GM18861 (cell line): Measurements from ENCODE around the gene GPR61.

Source experiments
- ATAC-seq: cut with Tn5 transposase; IDR thresholded peaks from one replicate; pipeline ENCODE4 v1.9.1; 2021; ENCODE audit not compliant: unreplicated experiment

GPR61 gene

GRCh38 chr1:109539676-109540075 is at the start of gene GPR61:
Gene GPR61 (plus strand): TSS chr1:109539872. CDS start chr1:109543023, 3,151 bp downstream.
- no peak for ATAC-seq

GRCh38 chr1:109490029-109490933 is 49.4 kb upstream of the GPR61 start:
- ATAC-seq = peak; percentile 29

GRCh38 chr1:109490934-109491302 is 48.8 kb upstream of the GPR61 start:
- no peak for ATAC-seq

DNA sequence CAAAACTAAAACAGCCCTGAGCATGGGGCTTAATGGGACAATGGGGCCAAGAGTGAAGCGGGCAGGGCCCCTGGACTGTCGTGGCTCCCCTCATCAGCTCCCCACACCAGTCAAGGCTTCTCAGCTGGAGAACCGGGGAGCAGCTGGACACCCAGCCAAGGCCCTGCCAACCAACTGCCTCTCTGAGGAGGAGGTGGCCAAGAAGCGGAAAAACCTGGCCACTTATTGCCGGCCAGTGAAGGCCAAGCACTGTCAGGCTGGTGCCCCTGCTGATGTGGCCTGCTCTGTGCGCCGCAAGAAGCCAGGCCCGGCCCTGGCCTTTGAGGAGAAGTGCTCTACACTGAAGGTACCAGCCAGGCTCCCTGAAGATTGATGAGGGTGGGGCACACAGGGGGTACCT is 48.3 kb upstream of the GPR61 start:
- no peak for ATAC-seq

DNA sequence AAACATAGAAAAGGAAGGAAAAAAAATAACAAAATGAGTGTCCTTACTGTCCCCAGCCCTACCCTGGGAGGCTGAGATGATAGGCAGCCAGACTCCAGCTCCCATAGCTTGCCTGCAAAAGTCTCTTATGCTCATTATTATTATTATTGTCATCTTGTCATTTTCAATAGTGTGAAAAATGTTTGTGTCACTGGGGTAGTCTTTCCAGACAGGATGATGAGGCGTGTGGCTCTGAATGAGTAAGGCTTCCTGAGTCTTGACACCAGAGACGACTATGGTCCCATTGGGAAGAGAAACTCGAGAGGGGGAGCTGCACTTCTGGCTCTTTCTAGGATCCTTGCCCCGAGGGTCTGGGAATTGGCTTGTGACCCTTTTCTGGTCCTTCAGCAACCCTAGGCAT is 46.9 kb upstream of the GPR61 start:
- ATAC-seq = no peak

DNA sequence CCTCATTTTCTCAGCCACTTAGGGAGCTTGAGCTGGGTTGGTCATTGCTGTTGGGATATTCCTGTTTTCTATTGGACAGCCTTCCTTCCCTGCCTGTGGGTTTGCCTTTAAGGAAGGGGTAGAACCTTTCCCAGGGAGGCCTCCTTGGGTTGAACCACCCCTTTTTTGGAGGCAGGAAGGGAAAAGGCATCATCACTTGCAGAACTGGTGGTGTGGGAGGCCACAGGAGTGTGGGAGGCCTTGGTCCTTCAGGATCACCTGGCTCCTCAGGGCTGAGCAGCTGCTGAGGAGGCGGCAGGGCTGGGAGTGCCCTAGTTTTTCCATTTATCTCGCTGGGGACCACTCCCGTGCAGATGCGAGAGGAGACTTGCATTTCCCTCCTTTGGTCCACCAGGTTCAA is 46.4 kb upstream of the GPR61 start:
- no peak for ATAC-seq

GRCh38 chr1:109493805-109494539 is 45.7 kb upstream of the GPR61 start, which contains the start of gene CYB561D1:
Gene CYB561D1 (plus strand): TSS chr1:109494094. CDS start chr1:109494140, 46 bp downstream.
- peak; percentile 86 for ATAC-seq

DNA sequence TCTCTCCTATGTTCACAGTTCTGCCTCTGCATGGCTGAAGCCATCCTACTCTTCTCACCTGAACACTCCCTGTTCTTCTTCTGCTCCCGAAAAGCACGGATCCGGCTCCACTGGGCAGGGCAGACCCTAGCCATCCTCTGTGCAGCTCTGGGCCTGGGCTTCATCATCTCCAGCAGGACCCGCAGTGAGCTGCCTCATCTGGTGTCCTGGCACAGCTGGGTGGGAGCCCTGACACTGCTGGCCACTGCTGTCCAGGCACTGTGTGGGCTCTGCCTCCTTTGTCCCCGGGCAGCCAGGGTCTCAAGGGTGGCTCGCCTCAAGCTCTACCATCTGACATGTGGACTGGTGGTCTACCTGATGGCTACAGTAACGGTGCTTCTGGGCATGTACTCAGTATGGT is 43.9 kb upstream of the GPR61 start:
- ATAC-seq = no peak

DNA sequence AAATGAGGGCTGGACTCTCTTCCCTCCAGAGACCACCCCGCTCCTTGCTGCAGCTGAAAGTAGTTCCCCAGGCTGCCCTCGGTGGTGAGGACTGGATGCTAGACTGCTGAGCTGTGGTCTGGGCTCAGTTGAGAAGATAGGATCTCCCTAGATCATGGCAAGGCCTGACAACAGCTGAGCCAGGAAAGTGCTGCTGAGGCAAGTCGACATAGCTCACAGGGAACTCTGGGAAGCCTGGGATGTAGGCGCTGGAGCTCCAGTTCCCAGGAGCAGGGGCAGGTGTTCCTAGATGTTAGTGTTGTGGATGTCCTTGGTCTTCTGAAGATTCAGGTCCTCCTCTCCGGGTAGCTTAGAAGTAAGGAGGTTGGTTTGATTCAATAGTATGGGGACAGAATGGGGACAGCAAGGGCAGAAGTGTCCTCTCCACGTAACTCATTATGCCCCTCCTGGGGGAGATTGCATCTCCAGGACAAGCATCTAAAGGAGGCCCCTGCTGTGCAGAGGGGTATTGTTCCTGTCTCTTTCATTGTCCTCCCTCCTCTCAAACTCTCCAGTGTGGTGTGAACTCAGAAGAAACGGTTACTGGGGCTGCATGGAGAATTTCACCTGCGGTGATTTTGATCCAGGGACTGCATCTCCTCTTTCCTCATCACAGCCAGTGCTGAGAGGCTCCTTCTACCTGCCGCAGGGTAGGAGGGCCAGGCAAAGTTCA is 42.1 kb upstream of the GPR61 start:
- ATAC-seq = no peak

GRCh38 chr1:109498161-109498801 is 41.4 kb upstream of the GPR61 start:
- no peak for ATAC-seq

DNA sequence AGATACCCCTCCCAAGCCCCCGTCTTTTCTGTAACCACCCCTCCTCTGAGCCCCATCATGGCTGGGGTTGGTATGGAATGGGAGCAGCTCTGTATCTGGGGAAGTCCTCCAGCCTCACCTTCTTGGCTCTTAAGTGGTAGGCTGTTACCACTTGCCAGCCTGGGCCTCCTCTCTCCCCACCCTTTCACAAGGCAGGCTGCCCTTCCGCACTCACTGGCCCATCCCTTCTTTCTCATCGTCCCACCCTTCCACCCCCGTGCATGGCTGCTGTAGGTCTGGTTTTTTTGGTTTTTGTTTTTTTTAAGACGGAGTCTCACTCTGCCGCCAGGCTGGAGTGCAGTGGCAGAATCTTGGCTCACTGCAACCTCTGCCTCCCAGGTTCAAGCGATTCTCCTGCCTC is 40.6 kb upstream of the GPR61 start:
- ATAC-seq = no peak

GRCh38 chr1:109499661-109500536 is 39.8 kb upstream of the GPR61 start:
- no peak for ATAC-seq

DNA sequence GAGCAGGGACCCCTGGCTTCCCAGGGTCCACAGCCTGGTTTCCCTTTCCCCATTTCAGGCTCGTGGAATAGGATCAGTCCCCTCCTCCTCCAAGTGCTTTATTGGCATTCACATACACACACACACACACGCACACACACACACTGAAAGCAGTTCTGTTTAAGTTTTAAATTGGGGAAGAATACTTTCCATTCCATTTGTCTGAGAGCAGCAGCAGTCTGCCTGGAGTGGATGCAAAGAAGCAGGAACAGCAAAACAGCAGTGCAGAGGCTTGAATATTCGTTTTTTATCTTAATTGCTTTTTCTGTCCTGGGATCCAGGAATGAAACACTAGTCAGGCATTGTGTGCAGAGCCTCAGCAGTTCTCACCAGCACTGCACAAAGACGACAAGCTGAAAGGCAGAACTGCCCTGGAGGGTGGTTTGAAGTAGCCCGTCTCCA is 38.7 kb upstream of the GPR61 start:
- ATAC-seq = no peak

DNA sequence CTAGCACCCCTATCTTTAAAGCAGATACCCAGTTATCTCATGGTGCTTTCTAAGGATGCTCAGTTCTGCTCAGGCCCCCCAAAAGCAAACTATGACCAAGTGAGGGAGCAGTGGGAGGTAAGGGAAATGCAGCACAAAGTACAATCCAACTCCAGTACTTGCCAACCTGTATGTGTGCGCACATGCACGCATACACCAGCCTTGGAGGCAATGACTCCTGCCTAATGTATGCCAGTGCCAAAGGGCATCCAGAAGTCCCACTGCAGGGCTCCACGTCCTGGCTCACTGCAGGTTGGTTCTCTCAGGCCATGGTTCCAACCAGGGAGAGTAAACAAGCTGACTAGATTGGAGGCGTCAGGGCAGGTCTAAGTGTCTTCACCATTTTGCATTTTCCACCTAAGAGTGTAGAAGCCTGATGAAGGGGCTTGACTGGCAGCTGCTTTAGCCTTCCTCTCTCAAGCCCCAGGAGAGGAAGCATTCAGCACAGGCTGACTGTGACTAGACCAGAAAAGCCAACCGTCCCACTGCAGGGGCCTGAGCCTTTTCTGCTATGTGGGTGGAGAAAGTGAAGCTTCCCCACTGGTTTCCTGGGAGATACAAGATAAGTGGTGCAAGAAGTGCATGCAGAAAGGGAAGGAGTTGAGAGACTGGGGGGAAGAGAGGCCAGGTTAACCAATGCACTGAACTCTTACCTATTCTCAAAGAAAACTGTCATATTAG is 37.9 kb upstream of the GPR61 start:
- ATAC-seq = no peak

DNA sequence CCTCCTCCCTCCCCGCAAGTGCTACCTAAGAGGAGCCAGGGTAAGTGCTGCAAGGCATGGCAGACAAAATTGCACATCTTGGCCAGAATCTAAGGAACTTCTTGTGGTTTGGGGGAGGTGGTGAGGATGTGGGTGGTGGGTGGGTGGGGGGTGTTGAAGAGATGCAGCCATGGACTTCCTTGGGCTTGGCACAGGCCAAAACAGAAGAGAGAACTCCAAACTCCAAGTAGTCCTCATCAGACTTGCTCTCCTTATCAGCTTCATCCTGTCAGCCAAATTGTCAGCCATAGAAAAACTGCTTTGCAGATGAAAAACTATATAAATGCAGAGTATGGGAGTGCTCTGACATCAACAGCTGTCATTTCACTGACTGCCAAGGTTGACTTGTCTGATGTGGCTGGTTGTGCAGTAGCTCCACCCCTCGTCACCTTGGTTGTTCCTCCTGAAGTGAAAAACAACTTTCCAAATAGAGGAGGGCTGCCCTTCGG is 37.3 kb upstream of the GPR61 start:
- ATAC-seq = no peak

DNA sequence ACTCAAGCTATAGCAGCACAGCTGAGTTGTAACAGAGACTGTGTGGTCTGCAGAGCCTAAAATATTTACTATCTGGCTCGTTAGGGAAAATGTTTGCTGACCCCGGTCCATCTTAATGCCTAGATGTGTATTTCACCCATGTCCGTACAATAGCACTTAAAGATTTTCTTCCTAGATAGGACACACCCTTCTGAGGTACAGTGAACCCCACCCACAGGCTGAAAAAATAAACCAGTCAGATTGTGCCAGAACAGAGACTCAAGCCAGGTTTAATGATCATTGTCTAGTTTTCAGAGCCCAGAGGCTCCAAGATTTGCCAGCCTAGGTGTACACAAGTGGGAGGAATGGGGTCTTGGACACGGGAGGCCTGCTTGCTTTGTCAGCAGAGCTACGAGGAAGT is 35.7 kb upstream of the GPR61 start:
- ATAC-seq = no peak

DNA sequence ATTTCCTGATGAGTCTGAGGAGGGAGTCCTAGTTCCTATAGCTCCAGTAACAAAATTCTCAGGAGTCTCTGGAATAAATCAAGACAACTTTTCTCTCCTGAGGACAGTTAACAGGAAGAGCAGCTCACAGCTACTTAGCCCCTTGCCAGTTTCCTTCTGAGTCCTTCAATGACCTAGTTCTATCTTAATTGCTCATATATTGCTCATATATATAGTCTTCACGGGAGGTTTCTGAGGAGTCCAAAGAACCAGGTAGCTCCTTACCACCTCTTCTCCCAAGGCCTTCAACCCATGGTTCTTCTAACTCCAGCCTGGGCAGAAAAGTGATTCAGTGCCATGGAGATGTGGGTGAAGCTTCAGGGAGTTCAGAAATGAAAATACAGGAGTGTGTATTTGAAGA is 34.7 kb upstream of the GPR61 start:
- ATAC-seq = no peak

DNA sequence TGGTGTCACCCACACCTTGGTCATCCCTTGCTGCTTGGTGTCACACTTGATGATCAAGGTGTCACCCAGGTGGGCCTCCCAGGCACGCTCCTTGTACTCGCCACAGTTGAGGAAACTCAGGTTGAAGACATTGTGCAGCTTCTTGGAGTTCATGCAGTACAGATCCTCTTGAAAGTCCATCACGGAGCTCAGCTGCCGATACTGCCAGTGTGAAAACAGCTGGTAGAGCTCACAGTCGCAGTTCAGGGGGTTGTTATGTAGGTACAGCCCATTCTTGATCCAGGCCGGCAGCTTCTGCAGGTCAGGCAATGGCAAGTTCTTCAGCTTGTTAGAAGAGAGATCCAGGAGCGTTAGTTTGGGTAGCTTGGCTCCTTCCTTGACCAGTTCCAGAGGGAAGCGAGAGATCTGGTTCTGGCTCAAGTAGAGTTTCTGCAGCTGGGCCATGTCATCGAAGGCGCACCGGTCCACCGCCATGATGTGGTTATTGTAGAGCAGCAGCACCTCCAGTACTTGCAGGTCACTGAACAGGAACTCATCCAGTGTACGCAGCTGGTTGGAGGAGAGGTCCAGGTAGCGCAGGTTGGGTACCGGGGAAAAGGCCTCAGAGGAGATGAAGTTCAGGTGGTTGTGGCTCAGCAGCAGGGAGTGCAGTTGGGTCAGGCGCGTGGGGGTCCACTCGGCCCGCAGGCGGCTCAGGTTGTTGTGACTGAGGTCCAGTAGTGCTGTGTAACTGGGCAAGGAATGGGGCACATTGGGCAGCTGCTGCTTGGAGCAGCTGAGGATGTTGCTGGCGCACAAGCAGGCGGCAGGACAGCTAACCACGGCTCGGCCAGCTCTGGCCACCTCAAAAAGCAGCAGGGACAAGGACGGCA is 31.4 kb upstream of the GPR61 start:
- no peak for ATAC-seq
